ENCODE results near the gene STIM1. TPM values are rescaled to one million over a fixed set of nuclear protein-coding genes. Genes with fewer than 3 reads are reported as not detected.
"Not testable (repeated sequence)": the region's sequence is repeated elsewhere in the genome, so short reads cannot be mapped to it uniquely, and the experiment has no call there.

STIM1 gene
- total RNA-seq, result 100 to 1,000 TPM; 129 to 157 TPM

DNA sequence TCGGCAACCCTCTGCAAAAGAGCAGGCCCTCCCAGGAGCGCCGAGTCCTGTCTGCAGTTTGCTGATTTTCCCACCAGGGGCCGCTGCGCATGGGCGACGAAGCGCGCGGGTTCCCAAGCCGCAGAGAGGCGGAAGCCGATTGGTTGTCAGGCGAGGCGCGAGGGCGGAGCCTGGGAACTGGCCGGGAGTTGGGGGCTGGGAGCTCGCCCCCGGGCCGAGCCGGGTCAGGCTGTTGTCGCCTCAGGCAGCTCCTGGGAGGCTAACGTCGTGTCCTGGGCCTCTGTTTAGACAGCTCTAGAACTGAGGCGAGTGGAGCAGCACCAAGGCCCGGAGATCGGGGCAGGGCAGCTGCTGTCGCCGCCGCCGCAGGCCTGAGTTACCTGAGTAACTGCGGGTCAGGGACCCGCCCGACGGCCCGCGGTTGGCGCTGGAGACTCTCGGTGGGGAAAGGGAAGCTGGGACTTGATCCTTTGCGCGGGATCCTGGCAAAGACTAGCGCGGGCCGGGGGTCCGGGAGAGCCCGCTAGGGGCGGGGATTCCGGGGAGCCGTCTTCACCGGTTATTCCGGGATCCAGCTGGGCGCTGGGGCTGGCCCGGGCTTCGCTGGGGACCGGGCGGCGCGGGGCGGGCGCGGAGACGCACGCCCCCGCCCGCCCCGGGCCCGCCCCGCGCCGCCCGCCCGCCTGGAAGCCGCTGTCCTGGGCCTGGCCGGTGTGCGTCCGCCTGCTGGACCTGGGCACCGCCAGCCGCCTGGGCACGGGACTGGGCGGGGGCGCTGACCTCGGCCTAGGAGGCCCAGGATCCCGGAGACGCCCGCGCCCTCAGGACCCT lies at the start of gene STIM1:
Gene STIM1 (plus strand): TSS at position 688 of the 831 bp plus-strand sequence. CDS start 607 bp downstream, outside the sequence.
- H3K9me3 Mint-ChIP-seq, result no peaks in the 10 kb centered on the region
- ATAC-seq (replicated peaks in 1 of 2) (peak; percentile 78 to 79), DNase-seq (peak; percentile 99 to 100)
- peak within 1 kb of the TSS; percentile 94 for H3K27ac Mint-ChIP-seq
- H3K36me3 Mint-ChIP-seq (ENCODE audit: insufficient read depth in 2 of 2), result peaks cover 0 to 17% of the 10 kb centered on the region in 2 donors
- H3K27me3 Mint-ChIP-seq (ENCODE audit: low read depth), result no peaks in the 10 kb centered on the region
- peak within 1 kb of the TSS; percentile 100 for H3K4me3 Mint-ChIP-seq
- peaks cover 55% of the 10 kb centered on the region for H3K4me1 Mint-ChIP-seq (ENCODE audit: low read depth)

DNA sequence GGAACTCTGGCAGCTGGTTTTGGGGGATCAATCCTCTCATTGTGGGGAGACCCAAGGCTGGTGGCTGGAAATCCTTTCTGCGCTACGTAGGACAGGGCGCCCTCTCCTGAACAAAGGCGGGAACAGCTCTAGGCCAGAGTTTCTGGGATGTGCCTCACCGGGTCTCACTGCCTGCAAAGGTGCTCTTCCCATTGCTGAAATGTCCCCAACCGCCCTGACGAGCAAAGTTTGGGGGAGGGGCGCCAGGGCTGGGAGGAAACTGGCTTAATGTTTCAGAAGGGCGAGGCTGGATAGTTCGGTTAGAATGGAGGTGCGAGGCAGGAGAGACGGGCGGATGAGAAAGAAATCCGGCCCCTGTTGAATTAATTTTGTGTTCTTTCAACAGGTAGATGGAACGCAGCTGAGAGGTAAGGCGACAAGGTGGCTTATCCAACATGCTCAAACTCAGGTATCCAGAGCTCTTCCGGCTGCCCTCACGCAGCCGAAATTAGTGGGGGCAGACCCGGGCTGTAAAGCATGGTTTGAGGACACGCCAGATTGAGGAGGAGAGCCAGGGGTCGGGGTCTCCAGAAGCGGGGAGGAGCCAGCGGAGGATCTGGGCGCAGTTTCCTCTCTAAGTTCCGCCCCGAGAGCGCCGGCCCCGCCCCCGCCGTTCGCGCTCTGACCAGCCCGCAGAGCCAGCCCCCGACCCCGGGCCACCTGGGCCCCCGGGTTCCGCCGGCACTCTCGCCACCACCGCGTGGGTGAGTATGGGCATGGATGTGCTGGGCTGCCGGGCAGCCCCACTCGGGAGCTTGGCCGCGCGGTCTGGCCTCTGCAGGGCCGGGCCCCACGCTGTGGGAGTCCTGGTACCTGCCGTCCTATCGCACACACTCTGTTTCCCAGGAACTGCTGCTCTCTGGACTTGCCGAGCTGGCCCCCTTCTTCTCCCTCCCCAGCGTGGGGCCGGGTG lies 47.3 kb upstream of the STIM1 start, which contains the start of gene PGAP2:
Gene PGAP2 (plus strand): TSS at position 652 of the 952 bp plus-strand sequence. CDS start 2,700 bp downstream, outside the sequence.
- Mint-ChIP-seq H3K4me3 (peak within 1 kb of the TSS; percentile 96 to 99), H3K9me3 (no peaks in the 10 kb centered on the region), H3K36me3 (ENCODE audit: insufficient read depth in 2 of 2) (no peaks in the 10 kb centered on the region), H3K4me1 (ENCODE audit: low read depth) (peaks cover 33% of the 10 kb centered on the region), H3K27ac (peak within 1 kb of the TSS; percentile 92), H3K27me3 (ENCODE audit: low read depth) (no peaks in the 10 kb centered on the region)
- peak; percentile 72 to 73 for DNase-seq
- ATAC-seq (replicated peaks in 1 of 2), result peak; percentile 80 to 85

DNA sequence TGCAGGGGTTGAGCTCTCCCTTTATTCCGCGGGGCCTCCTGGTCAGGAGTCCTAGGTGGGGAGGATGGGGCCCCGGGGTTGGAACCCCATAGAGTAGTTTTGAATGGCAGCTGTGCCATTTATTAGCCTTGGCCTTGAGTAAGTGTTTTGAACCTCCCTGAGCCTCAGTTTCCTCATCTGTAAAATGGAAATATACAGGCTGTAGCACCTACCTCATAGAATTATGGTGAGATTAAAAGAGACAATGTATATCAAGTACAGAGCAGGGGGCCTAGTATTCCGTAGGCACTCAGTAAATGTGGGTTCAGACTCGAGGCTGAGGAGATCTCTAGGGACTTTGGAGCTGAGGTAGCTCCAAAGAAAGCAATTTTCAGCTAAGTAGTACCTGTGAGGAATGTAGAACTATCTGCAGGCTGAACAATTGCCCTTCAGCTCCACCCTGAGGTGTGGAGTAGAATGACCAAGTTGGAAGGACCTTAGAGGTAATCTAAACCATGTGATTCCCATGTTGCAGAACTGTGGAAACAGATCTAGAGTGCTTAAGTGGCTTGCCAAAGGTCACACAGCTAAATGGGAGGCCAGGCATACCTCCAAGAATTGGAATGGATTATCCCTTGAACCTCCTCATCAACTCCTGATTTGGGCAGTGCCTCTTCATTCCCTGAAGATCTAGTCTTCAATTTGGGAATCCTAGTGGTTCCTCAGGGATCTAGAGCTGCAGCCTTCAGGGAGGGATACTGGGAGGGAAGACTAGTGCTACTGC lies 46.4 kb upstream of the STIM1 start:
- no peaks in the 10 kb centered on the region for H3K9me3 Mint-ChIP-seq
- peak; percentile 63 to 69 for ATAC-seq (replicated peaks in 1 of 2)
- peak; percentile 39 to 42 for DNase-seq
- H3K27ac Mint-ChIP-seq, result no peak overlapping the region
- peaks cover 29% of the 10 kb centered on the region for H3K4me1 Mint-ChIP-seq (ENCODE audit: low read depth)
- no peaks in the 10 kb centered on the region for H3K27me3 Mint-ChIP-seq (ENCODE audit: low read depth)
- no peaks in the 10 kb centered on the region for H3K36me3 Mint-ChIP-seq (ENCODE audit: insufficient read depth in 2 of 2)
- peak overlapping the region; percentile 96 to 99 for H3K4me3 Mint-ChIP-seq

DNA sequence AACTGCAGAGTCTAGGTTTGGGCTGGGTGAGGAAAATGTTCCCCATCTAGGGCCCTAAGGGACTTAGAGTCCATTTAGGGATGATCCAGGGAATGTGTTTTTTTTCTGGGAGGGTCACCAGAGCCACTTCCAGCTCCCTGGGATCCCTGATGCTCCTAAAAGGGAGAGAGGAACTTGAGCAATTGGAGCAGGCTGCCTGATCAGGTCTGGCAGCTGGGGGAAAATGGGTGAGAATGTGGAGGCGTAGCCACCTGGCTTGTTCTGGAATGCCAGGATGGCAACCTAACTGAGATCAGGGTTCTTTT lies 45.9 kb upstream of the STIM1 start:
- no peak overlapping the region for H3K4me3 Mint-ChIP-seq
- H3K36me3 Mint-ChIP-seq (ENCODE audit: insufficient read depth in 2 of 2), result no peaks in the 10 kb centered on the region
- peaks cover 25% of the 10 kb centered on the region for H3K4me1 Mint-ChIP-seq (ENCODE audit: low read depth)
- DNase-seq (no peak), ATAC-seq (replicated peaks in 1 of 2) (no peak)
- no peaks in the 10 kb centered on the region for H3K9me3 Mint-ChIP-seq
- no peaks in the 10 kb centered on the region for H3K27me3 Mint-ChIP-seq (ENCODE audit: low read depth)
- no peak overlapping the region for H3K27ac Mint-ChIP-seq

DNA sequence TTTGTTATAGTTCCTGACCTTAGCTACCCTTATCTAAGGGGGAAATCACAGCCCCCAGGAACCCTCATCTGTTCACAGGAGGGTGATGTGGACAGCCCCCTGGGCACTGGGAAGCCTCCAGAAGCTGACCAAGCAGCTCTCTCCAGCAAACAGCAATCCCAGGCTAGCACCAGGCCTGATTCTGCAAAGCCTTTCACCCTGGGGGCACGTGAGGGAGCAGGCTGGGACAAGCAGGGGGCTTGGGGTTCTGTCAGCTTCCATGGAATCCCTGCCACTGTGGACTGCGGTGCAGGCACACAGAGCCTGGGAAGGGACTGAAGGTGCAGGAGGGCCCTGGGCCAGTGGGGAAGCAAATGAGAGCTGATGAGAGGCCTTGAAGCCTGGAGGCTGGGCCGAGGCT lies 45.0 kb upstream of the STIM1 start:
- DNase-seq, result no peak
- H3K27me3 Mint-ChIP-seq (ENCODE audit: low read depth), result no peaks in the 10 kb centered on the region
- no peaks in the 10 kb centered on the region for H3K36me3 Mint-ChIP-seq (ENCODE audit: insufficient read depth in 2 of 2)
- H3K9me3 Mint-ChIP-seq, result no peaks in the 10 kb centered on the region
- no peak overlapping the region for H3K27ac Mint-ChIP-seq
- ATAC-seq (replicated peaks in 1 of 2), result no peak
- peaks cover 25% of the 10 kb centered on the region for H3K4me1 Mint-ChIP-seq (ENCODE audit: low read depth)
- no peak overlapping the region for H3K4me3 Mint-ChIP-seq

DNA sequence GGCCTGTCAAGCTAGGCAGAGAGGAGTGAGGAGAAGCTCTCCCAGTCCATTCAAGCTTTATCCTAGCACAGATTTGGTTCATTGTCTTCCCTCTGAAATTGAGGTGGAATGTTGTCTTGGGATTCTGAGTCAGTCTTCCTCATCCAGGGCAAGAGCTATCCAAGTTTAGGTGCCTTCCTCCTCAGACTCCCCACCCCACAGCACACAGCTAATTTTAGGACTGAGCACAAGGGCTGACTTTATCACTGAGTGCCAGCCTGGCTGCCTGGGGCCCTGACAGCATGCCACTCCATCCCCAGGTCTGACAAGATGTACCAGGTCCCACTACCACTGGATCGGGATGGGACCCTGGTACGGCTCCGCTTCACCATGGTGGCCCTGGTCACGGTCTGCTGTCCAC lies 44.5 kb upstream of the STIM1 start:
- no peaks in the 10 kb centered on the region for H3K36me3 Mint-ChIP-seq (ENCODE audit: insufficient read depth in 2 of 2)
- H3K9me3 Mint-ChIP-seq, result no peaks in the 10 kb centered on the region
- peaks cover 25% of the 10 kb centered on the region for H3K4me1 Mint-ChIP-seq (ENCODE audit: low read depth)
- H3K27me3 Mint-ChIP-seq (ENCODE audit: low read depth), result no peaks in the 10 kb centered on the region
- no peak overlapping the region for H3K27ac Mint-ChIP-seq
- H3K4me3 Mint-ChIP-seq, result no peak overlapping the region
- no peak for DNase-seq
- ATAC-seq (replicated peaks in 1 of 2), result no peak

DNA sequence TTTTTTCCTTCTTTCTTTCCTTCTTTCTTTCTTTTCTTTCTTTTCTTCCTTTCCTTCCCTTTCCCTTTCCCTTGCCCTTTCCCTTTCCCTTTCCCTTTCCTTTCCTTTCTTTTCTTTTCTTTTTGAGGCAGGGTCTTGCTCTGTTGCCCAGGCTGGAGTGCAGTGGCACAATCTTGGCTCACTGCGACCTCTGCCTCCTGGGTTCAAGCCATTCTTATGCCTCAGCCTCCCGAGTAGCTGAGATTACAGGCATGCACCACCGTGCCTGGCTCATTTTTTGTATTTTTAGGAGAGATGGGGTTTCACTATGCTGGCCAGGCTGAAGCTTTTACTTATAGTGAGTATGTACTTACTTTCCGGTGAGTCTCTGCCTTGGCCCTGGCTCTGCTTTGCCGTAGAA lies 40.6 kb upstream of the STIM1 start:
- H3K27me3 Mint-ChIP-seq (ENCODE audit: low read depth); H3K4me1 Mint-ChIP-seq (ENCODE audit: low read depth); DNase-seq; H3K4me3 Mint-ChIP-seq; H3K36me3 Mint-ChIP-seq (ENCODE audit: insufficient read depth in 2 of 2); ATAC-seq (replicated peaks in 1 of 2); H3K9me3 Mint-ChIP-seq: not testable (repeated sequence)
- H3K27ac Mint-ChIP-seq, result peak overlapping the region; percentile 44

DNA sequence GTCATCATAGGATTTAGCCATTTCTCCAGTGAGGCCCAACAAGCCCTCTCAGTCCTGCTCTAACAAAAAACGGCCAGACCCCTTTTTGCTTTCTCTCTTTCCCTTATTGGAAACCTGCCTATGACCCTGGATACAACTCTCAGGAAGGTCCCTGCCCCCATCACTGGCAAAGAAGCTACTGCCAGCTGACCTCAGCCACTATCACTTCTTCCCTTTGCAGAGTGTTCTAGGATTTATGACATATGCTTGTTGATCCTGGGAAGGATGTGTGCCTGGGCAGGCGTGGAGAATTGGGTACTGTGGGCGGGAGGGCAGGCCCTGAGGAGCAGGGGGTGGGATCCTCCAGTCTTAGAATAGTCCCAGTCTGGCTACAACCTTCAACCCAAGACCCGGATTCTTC lies 39.6 kb upstream of the STIM1 start:
- no peaks in the 10 kb centered on the region for H3K27me3 Mint-ChIP-seq (ENCODE audit: low read depth)
- no peaks in the 10 kb centered on the region for H3K9me3 Mint-ChIP-seq
- DNase-seq (no peak), ATAC-seq (replicated peaks in 1 of 2) (no peak)
- no peak overlapping the region for H3K27ac Mint-ChIP-seq
- H3K36me3 Mint-ChIP-seq (ENCODE audit: insufficient read depth in 2 of 2), result peaks cover 0 to 2% of the 10 kb centered on the region in 2 donors
- peaks cover 4% of the 10 kb centered on the region for H3K4me1 Mint-ChIP-seq (ENCODE audit: low read depth)
- no peak overlapping the region for H3K4me3 Mint-ChIP-seq

DNA sequence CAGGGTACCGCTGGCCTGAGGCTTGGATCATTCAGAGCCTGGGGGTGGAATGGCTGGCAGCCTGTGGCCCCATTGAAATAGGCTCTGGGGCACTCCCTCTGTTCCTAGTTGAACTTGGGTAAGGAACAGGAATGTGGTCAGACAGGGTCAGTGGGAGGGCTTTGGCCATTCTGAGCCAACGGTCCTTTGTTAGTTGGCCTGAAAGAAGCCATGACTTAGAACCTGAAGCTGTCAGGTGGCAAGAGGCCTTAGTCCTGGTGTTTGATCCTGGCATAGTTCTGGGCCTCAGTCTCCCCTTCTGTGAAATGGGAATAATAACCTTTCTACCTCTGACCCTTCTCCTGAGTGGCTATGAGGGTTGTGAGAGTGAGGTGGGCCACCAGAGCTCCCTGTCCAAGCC lies 38.8 kb upstream of the STIM1 start:
- H3K9me3 Mint-ChIP-seq, result no peaks in the 10 kb centered on the region
- no peak overlapping the region for H3K4me3 Mint-ChIP-seq
- H3K36me3 Mint-ChIP-seq (ENCODE audit: insufficient read depth in 2 of 2), result peaks cover 0 to 5% of the 10 kb centered on the region in 2 donors
- no peak overlapping the region for H3K27ac Mint-ChIP-seq
- no peaks in the 10 kb centered on the region for H3K27me3 Mint-ChIP-seq (ENCODE audit: low read depth)
- DNase-seq (no peak), ATAC-seq (replicated peaks in 1 of 2) (no peak)
- no peaks in the 10 kb centered on the region for H3K4me1 Mint-ChIP-seq (ENCODE audit: low read depth)

DNA sequence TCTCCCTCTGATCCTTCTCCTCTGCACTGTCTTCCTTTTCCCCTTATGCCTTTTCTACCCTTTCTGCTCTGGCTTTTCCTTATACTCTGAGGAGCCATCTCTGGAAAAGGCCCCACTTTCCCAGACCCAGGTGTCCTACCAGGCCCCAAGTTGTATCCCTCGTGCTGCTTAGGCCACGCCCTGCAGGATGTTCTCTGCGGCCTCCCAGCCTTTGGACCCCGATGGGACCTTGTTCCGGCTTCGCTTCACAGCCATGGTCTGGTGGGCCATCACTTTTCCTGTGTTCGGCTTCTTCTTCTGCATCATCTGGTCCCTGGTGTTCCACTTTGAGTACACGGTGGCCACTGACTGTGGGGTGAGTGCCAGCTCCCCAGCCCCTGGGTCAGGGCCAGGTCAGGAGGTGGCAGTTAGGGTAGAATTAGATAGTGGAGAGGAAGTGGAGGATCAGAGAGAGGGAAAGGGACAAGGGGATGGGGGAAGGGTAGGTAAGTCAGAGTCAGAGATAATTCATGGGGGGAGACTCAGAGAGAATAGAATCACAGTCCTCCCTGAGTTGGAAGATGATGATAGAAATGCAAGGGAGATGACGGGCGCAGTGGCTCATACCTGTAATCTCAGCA lies 38.2 kb upstream of the STIM1 start:
- peaks cover 0 to 5% of the 10 kb centered on the region in 2 donors for H3K36me3 Mint-ChIP-seq (ENCODE audit: insufficient read depth in 2 of 2)
- H3K27me3 Mint-ChIP-seq (ENCODE audit: low read depth), result no peaks in the 10 kb centered on the region
- no peaks in the 10 kb centered on the region for H3K4me1 Mint-ChIP-seq (ENCODE audit: low read depth)
- no peak for DNase-seq
- no peaks in the 10 kb centered on the region for H3K9me3 Mint-ChIP-seq
- no peak for ATAC-seq (replicated peaks in 1 of 2)
- no peak overlapping the region for H3K27ac Mint-ChIP-seq
- no peak overlapping the region for H3K4me3 Mint-ChIP-seq

DNA sequence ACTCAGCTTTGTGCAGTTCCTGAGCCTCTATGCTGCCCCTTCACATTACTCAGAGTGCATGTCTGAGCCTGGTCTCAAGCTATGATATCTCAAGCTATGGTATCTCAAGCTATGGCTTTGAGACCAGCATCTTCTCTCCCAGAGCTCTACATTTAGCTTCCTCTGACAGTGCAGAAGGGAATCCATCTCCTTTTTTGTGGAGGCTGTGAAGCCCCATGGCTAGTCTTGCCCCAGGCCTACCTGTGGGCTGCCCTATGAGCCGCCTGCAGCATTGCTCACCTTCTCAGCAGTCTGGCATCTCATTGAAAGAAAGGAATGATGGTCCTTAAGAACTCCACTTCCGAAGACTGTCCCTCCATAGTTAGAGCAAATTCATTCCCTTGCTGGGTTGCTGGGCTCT lies 34.5 kb upstream of the STIM1 start:
- peaks cover 27% of the 10 kb centered on the region for H3K4me1 Mint-ChIP-seq (ENCODE audit: low read depth)
- ATAC-seq (replicated peaks in 1 of 2) (no peak), DNase-seq (no peak)
- no peaks in the 10 kb centered on the region for H3K9me3 Mint-ChIP-seq
- H3K27me3 Mint-ChIP-seq (ENCODE audit: low read depth), result no peaks in the 10 kb centered on the region
- H3K36me3 Mint-ChIP-seq (ENCODE audit: insufficient read depth in 2 of 2), result peaks cover 2 to 6% of the 10 kb centered on the region in 2 donors
- H3K27ac Mint-ChIP-seq, result no peak overlapping the region
- no peak overlapping the region for H3K4me3 Mint-ChIP-seq

DNA sequence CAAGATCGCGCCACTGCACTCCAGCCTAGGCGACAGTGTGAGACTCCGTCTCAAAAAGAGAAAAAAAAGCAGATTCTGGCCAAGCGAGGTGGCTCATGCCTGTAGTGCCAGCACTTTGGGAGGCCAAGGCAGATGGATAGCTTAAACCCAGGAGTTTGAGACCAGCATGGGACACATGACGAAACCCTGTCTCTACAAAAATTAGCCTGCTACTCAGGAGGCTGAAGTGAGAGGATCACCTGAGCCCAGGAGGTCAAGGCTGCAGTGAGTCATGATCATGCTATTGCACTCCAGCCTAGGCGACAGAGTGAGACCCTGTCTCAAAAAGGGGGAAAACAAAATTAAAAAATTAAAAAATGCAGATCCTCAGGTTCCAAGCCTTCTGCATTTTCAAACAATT lies 33.2 kb upstream of the STIM1 start:
- no peaks in the 10 kb centered on the region for H3K9me3 Mint-ChIP-seq
- DNase-seq (no peak), ATAC-seq (replicated peaks in 1 of 2) (no peak)
- H3K36me3 Mint-ChIP-seq (ENCODE audit: insufficient read depth in 2 of 2), result peaks cover 6 to 10% of the 10 kb centered on the region in 2 donors
- no peaks in the 10 kb centered on the region for H3K27me3 Mint-ChIP-seq (ENCODE audit: low read depth)
- peaks cover 30% of the 10 kb centered on the region for H3K4me1 Mint-ChIP-seq (ENCODE audit: low read depth)
- no peak overlapping the region for H3K4me3 Mint-ChIP-seq
- no peak overlapping the region for H3K27ac Mint-ChIP-seq
